ENCODE results near the gene FGF8. TPM values are rescaled to one million over a fixed set of nuclear protein-coding genes. Genes with fewer than 3 reads are reported as not detected.

Gene FGF8
- total RNA-seq, 2 experiments from 2014 or later: 0.38 TPM; not detected in 1

GRCh38 chr10:101766753-101767599 lies 8.9 kb downstream of the FGF8 start:
- H3K9me3 Mint-ChIP-seq: no peaks in the 10 kb centered on the region
- ChIA-PET POLR2A (no interaction called here), CTCF (interaction anchor here (0.9 to 1.1 kb wide), 2 partner anchors 14 to 26 kb away, joined by 3 read pairs; no protein-coding TSS in a partner anchor)
- no peak overlapping the region for H3K27ac Mint-ChIP-seq
- intact Hi-C loops (cut with micrococcal nuclease): no loop called here
- no peak for ATAC-seq
- no peak for TF ChIP-seq CTCF (IDR thresholded peaks at IDR 0.05)
- H3K36me3 Mint-ChIP-seq (ENCODE audit: low read depth): no peaks in the 10 kb centered on the region
- DNase-seq: no peak
- H3K4me3 Mint-ChIP-seq: no peak overlapping the region
- no peaks in the 10 kb centered on the region for H3K4me1 Mint-ChIP-seq (ENCODE audit: low read depth)
- peaks cover 25% of the 10 kb centered on the region for H3K27me3 Mint-ChIP-seq

- no peak overlapping the region for H3K27ac Mint-ChIP-seq
- no peaks in the 10 kb centered on the region for H3K4me1 Mint-ChIP-seq (ENCODE audit: low read depth)
- H3K9me3 Mint-ChIP-seq: no peaks in the 10 kb centered on the region
- intact Hi-C loops (cut with micrococcal nuclease): no loop called here
- H3K27me3 Mint-ChIP-seq: peaks cover 19% of the 10 kb centered on the region
- ChIA-PET CTCF (no interaction called here), POLR2A (no interaction called here)
- ATAC-seq (no peak), DNase-seq (no peak)
- no peak for TF ChIP-seq CTCF (IDR thresholded peaks at IDR 0.05)
- no peak overlapping the region for H3K4me3 Mint-ChIP-seq
- no peaks in the 10 kb centered on the region for H3K36me3 Mint-ChIP-seq (ENCODE audit: low read depth)
Observed at GRCh38 chr10:101766306-101766705, 9.6 kb downstream of the FGF8 start.

DNA sequence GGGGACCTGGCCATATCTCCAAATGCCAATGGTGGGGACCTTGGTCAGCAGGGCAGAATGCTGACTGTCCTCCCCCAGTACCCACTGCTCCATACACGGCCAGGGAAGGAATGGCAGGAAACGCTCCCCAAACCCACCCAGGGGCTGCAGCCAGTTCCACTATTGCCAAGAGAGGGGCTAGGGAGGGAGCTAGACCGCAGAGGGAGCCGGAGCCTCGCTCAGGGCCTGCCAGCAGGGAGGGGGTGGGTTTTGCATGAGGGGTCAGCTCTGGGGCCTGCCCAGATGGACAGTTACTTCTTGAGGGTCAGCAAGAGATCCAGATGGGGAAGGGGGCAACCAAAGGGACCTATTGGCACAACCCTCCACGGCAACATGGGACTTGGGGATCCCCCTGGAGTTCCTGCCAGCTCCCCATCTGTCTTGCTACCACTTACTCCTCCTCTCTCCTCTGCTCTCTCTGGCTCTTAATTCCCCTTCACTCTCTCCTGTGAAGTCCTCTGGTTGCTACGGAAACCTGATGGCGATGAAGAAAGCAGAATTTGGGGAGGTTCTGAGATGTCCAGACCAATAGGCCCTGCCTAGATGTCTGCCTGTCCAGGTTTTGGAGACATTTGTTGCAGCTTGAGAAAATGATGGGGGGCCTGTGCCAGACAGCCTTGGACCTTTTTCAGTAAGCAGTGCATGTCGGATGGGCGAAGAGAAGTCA lies 12.6 kb downstream of the FGF8 start:
- POLR2A ChIA-PET: interaction anchor here (0.8 to 0.9 kb wide), 2 partner anchors 10 to 154 kb away, joined by 3 read pairs; no protein-coding TSS in a partner anchor
- intact Hi-C loops (cut with micrococcal nuclease): no loop called here
- Mint-ChIP-seq H3K4me3 (no peak overlapping the region), H3K9me3 (no peaks in the 10 kb centered on the region), H3K27ac (no peak overlapping the region), H3K27me3 (peaks cover 13% of the 10 kb centered on the region), H3K4me1 (ENCODE audit: low read depth) (no peaks in the 10 kb centered on the region), H3K36me3 (ENCODE audit: low read depth) (no peaks in the 10 kb centered on the region)
- DNase-seq (no peak), ATAC-seq (no peak)
- CTCF ChIA-PET: no interaction called here
- no peak for TF ChIP-seq CTCF (IDR thresholded peaks at IDR 0.05)

DNA sequence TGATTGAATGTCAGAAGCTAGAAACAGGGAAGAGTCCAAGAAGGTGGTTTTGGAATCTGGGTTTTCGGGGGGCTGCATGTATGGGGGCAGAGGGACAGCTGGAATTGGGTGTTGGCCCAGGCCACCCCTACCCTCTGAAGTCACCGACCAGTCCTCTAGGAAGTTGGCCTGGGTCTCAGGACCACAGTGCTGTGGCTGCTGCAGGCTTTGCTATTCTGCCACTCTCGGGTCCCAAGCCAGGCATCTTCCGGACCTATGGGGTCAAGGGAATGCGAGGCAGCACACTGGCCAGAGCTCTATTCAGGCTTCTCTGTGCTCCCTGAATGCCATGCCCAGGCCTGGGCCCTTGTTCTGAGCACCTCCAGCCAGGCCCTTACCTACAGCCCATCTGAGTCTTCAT lies 13.2 kb downstream of the FGF8 start:
- ATAC-seq (no peak), DNase-seq (no peak)
- Mint-ChIP-seq H3K4me3 (no peak overlapping the region), H3K9me3 (no peaks in the 10 kb centered on the region), H3K27me3 (peaks cover 13% of the 10 kb centered on the region), H3K36me3 (ENCODE audit: low read depth) (no peaks in the 10 kb centered on the region), H3K4me1 (ENCODE audit: low read depth) (no peaks in the 10 kb centered on the region), H3K27ac (no peak overlapping the region)
- intact Hi-C loops (cut with micrococcal nuclease): no loop called here
- ChIA-PET POLR2A (interaction anchor here (0.8 to 0.9 kb wide), 2 partner anchors 10 to 153 kb away, joined by 3 read pairs; no protein-coding TSS in a partner anchor), CTCF (no interaction called here)
- no peak for TF ChIP-seq CTCF (IDR thresholded peaks at IDR 0.05)

- Mint-ChIP-seq H3K4me1 (ENCODE audit: low read depth) (no peaks in the 10 kb centered on the region), H3K27ac (no peak overlapping the region), H3K4me3 (no peak overlapping the region), H3K27me3 (peaks cover 14% of the 10 kb centered on the region), H3K36me3 (ENCODE audit: low read depth) (no peaks in the 10 kb centered on the region), H3K9me3 (no peaks in the 10 kb centered on the region)
- ChIA-PET POLR2A (no interaction called here), CTCF (no interaction called here)
- ATAC-seq: no peak
- no peak for TF ChIP-seq CTCF (IDR thresholded peaks at IDR 0.05)
- no peak for DNase-seq
- intact Hi-C loops (cut with micrococcal nuclease): no loop called here
Observed at GRCh38 chr10:101761226-101761625, 14.7 kb downstream of the FGF8 start.
